BE2C (cell line): ENCODE results near the gene APOBEC3G.

Experiments used
- DNase-seq: peaks from one replicate; pipeline ENCODE4 v3.0.0-alpha.2; 2020
- H3K27me3 ChIP-seq: fragments of 250-450 bp; sonication (Bioruptor Pico); 2 replicates; pipeline ENCODE4 v1.5.1; 2020; ENCODE audit warnings: mild to moderate bottlenecking
- H3K36me3 ChIP-seq: fragments of 250-450 bp; sonication (Bioruptor Pico); 2 replicates; pipeline ENCODE4 v1.5.1; 2020; ENCODE audit warnings: mild to moderate bottlenecking
- H3K4me1 ChIP-seq: fragments of 250-450 bp; sonication (Bioruptor Pico); 2 replicates; pipeline ENCODE4 v1.5.1; 2020
- H3K4me3 ChIP-seq: 2 replicates; pipeline ENCODE4 v1.5.1; 2011; ENCODE audit warnings: low read depth, low read length
- H3K9me3 ChIP-seq: fragments of 250-450 bp; sonication (Bioruptor Pico); 2 replicates; pipeline ENCODE4 v1.5.1; 2020
- TF ChIP-seq, protein P1 (sequence below): IDR thresholded peaks from 2 replicates; pipeline ENCODE4 v1.5.1; 2012; ENCODE audit warnings: mild to moderate bottlenecking, low read depth, low read length

APOBEC3G gene

DNA sequence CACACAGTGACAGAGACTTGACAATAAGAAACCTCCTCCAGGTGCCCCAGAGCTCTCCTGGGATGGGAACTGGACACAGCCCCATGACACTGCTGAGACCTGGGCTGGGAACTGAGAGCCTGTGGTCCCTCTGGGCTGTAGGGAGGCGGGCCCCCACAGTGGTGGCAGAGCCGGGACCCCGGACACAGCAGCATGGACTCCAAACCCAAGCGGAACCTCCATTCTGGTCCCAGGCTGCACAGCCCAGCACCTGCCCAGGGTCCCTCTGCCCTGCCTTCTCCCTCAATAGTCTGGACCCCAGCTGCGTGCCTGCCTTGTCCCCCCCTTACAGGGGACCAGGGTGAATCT is 11.6 kb downstream of the APOBEC3G start:
- H3K27me3 ChIP-seq = no peaks in the 10 kb centered on the region
- TF ChIP-seq, protein P1, sequence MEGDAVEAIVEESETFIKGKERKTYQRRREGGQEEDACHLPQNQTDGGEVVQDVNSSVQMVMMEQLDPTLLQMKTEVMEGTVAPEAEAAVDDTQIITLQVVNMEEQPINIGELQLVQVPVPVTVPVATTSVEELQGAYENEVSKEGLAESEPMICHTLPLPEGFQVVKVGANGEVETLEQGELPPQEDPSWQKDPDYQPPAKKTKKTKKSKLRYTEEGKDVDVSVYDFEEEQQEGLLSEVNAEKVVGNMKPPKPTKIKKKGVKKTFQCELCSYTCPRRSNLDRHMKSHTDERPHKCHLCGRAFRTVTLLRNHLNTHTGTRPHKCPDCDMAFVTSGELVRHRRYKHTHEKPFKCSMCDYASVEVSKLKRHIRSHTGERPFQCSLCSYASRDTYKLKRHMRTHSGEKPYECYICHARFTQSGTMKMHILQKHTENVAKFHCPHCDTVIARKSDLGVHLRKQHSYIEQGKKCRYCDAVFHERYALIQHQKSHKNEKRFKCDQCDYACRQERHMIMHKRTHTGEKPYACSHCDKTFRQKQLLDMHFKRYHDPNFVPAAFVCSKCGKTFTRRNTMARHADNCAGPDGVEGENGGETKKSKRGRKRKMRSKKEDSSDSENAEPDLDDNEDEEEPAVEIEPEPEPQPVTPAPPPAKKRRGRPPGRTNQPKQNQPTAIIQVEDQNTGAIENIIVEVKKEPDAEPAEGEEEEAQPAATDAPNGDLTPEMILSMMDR = no peak
- H3K4me1 ChIP-seq = peaks cover 3% of the 10 kb centered on the region

DNA sequence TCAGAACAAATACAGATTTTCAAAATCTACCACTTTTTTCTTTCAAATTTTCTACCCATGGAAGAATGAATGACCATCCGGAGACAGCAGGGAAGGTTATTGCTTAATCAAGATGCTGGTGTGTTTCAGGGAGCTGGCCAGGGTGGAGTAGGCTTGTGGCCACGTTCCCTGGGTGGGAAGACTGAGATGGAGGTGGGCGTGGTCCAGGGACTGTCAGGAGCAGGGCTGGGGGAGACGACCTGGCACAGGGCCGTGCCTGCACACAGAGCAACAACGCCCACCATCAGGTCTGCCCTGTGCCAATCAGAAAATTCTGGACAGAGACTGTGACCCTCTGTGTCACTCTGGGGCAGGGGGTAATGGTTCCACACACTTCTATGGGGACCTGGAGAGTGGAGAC is 12.9 kb downstream of the APOBEC3G start:
- Histone ChIP-seq H3K9me3 (no peaks in the 10 kb centered on the region), H3K27me3 (no peaks in the 10 kb centered on the region), H3K4me1 (peaks cover 3% of the 10 kb centered on the region), H3K4me3 (no peak overlapping the region), H3K36me3 (no peaks in the 10 kb centered on the region)
- TF ChIP-seq, protein P1 = no peak
- DNase-seq = no peak

More for the DNA sequence above, 11.6 kb downstream of the APOBEC3G start:
- H3K36me3 ChIP-seq = no peaks in the 10 kb centered on the region
- no peak for DNase-seq
- no peak overlapping the region for H3K4me3 ChIP-seq
- H3K9me3 ChIP-seq = no peaks in the 10 kb centered on the region

DNA sequence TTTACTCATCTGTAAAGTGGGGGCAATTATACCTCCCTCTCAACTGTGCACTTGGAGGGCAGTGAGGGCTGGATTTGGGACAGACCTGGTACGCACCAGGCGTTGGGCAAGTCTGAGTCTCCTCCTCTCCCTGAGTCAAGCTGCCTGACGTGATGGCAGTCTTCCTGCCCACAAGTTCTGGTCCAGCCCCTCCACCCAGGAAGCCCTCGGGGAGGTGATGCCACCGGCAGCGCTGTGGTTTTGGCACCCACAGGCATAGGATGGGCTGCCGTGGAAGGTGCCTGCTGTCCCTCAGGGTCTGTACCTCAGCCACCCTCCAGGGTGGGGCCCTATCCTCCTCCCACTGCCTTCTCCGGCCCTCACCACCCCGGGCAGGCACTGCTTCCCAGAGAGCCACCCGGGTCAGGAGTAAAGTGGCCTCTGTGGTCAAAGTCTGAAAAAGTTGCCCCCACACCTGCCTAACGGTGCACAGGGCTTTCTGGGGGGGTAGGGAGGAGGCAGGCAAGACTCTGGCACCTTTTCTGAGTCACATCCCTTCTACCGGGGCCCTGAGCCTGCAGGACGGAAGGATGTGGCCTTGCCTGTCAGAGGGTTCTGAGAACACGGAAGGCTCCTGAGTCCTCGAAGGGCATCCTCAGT is 13.5 kb downstream of the APOBEC3G start:
- Histone ChIP-seq H3K4me3 (no peak overlapping the region), H3K36me3 (no peaks in the 10 kb centered on the region)

DNA sequence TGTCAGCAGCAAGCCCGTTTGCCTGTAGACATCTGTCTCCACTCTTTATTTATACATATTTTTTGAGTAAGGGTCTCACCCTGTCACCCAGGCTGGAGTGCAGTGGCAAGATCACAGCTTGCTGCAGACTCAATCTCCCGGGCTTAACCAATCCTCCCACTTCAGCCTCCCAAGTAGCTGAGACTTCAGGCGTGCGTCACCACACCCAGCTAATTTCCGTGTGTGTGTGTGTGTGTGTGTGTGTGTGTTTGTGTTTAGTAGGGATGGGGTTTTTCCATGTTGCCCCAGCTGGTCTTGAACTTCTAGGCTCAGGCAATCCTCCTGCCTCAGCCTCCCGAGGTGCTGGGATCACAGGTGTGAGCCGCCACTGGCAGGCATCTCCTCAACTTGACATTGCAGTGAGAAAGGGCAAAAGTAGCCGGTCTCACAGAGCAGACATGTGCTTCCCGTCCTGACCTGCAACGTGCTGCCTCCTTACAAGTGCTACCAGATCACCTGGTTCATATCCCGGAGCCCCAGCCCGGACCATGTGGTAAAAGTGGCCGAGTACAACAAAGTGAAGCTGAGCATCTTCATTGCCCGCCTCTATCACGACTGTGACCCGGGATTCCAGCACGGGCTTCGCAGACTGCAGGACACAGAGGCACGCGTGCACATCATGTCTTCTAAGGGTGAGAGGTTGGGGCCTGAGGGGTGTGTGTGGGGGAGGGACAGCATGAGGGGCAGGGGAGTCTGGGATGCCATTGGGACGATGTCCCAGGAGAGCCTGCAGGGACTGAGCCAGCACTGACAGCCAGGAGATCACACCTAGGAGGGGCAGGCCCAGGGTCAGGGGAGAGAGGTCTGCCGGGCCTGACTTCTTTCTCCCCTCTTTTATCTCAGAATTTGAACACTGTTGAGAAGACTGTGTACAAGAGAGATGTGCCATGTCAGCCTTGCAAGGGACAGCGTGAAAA is 14.3 kb downstream of the APOBEC3G start:
- no peak for DNase-seq
- no peaks in the 10 kb centered on the region for H3K27me3 ChIP-seq
- no peaks in the 10 kb centered on the region for H3K9me3 ChIP-seq
- H3K4me1 ChIP-seq = peaks cover 3% of the 10 kb centered on the region
- H3K4me3 ChIP-seq = no peak overlapping the region
- TF ChIP-seq, protein P1 = no peak
- no peaks in the 10 kb centered on the region for H3K36me3 ChIP-seq

More for the DNA sequence above, 13.5 kb downstream of the APOBEC3G start:
- TF ChIP-seq, protein P1 = no peak
- no peak for DNase-seq
- no peaks in the 10 kb centered on the region for H3K27me3 ChIP-seq
- peaks cover 3% of the 10 kb centered on the region for H3K4me1 ChIP-seq
- H3K9me3 ChIP-seq = no peaks in the 10 kb centered on the region

DNA sequence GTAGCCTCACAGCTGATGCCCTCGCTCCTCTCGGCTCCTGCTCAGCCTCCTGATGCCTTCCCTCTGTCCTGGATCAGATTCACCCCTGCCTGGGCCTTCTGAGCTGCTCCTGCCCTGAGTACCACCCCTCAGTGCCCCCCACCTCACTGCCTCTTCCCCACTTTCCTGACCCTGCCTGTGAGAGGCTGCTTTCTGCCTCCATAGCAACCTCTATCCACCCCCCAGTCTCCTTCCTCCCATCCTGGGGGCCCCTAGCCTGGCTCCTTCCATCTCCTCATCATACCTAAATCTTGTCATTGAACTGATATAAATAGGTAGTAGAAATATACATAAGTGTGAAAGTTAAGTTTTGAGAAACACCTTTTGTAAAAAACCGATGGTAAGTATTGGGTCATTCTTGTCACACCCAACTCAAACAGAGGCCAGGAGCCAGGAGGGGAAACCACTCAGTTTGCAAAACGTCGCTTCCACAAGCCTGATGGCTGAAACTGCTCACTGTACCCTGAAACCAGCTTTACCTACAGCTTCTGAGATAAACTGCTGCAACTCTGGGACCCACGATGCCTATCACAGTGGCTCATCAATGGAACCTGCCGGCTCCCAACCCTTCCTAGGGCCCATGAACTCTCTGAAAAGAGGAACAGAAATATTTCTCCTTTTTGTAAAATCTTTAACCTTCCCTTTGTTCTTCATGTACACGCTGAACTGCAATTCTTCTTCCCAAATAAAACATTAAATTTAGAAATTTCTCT is 15.2 kb downstream of the APOBEC3G start:
- TF ChIP-seq, protein P1 = no peak
- Histone ChIP-seq H3K27me3 (no peaks in the 10 kb centered on the region), H3K9me3 (no peaks in the 10 kb centered on the region), H3K4me3 (no peak overlapping the region), H3K4me1 (peaks cover 3% of the 10 kb centered on the region), H3K36me3 (no peaks in the 10 kb centered on the region)
- DNase-seq = no peak
